Measurements from ENCODE around the gene PLCH2. TPM values are rescaled to one million over a fixed set of nuclear protein-coding genes. Genes with fewer than 3 reads are reported as not detected.

The PLCH2 gene
- total RNA-seq, 1 experiment from 2014 or later: 123 TPM

GRCh38 chr1:2445162-2445822 is 30.8 kb upstream of the PLCH2 start:
- TF ChIP-seq, protein P1, sequence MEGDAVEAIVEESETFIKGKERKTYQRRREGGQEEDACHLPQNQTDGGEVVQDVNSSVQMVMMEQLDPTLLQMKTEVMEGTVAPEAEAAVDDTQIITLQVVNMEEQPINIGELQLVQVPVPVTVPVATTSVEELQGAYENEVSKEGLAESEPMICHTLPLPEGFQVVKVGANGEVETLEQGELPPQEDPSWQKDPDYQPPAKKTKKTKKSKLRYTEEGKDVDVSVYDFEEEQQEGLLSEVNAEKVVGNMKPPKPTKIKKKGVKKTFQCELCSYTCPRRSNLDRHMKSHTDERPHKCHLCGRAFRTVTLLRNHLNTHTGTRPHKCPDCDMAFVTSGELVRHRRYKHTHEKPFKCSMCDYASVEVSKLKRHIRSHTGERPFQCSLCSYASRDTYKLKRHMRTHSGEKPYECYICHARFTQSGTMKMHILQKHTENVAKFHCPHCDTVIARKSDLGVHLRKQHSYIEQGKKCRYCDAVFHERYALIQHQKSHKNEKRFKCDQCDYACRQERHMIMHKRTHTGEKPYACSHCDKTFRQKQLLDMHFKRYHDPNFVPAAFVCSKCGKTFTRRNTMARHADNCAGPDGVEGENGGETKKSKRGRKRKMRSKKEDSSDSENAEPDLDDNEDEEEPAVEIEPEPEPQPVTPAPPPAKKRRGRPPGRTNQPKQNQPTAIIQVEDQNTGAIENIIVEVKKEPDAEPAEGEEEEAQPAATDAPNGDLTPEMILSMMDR (IDR thresholded peaks at IDR 0.05; ENCODE audit: unreplicated experiment): no peak
- Mint-ChIP-seq H3K4me1 (ENCODE audit: insufficient read depth, unreplicated experiment) (peaks cover 5% of the 10 kb centered on the region), H3K36me3 (ENCODE audit: insufficient read depth, unreplicated experiment) (no peaks in the 10 kb centered on the region), H3K4me3 (ENCODE audit: unreplicated experiment) (no peak overlapping the region), H3K27ac (ENCODE audit: low read depth, unreplicated experiment) (no peak overlapping the region), H3K27me3 (ENCODE audit: insufficient read depth, unreplicated experiment) (no peaks in the 10 kb centered on the region), H3K9me3 (ENCODE audit: unreplicated experiment) (no peaks in the 10 kb centered on the region)
- intact Hi-C loops (cut with micrococcal nuclease): no loop called here
- ChIA-PET POLR2A (no interaction called here), CTCF (interaction anchor here (0.9 kb wide), 1 partner anchor 101 kb away, joined by 3 read pairs; no protein-coding TSS in a partner anchor)
- no peak for DNase-seq (ENCODE audit: unreplicated experiment)
- BruUV-seq (replicated peaks): no TSS peak

- Mint-ChIP-seq H3K4me1 (ENCODE audit: insufficient read depth, unreplicated experiment) (peaks cover 5% of the 10 kb centered on the region), H3K4me3 (ENCODE audit: unreplicated experiment) (no peak overlapping the region), H3K36me3 (ENCODE audit: insufficient read depth, unreplicated experiment) (no peaks in the 10 kb centered on the region), H3K9me3 (ENCODE audit: unreplicated experiment) (no peaks in the 10 kb centered on the region), H3K27me3 (ENCODE audit: insufficient read depth, unreplicated experiment) (no peaks in the 10 kb centered on the region), H3K27ac (ENCODE audit: low read depth, unreplicated experiment) (no peak overlapping the region)
- BruUV-seq (replicated peaks): no TSS peak
- TF ChIP-seq, protein P1 (IDR thresholded peaks at IDR 0.05; ENCODE audit: unreplicated experiment): no peak
- intact Hi-C loops (cut with micrococcal nuclease): no loop called here
- no peak for DNase-seq (ENCODE audit: unreplicated experiment)
- ChIA-PET POLR2A (no interaction called here), CTCF (no interaction called here)
Observed at GRCh38 chr1:2445823-2446215, 30.3 kb upstream of the PLCH2 start.

DNA sequence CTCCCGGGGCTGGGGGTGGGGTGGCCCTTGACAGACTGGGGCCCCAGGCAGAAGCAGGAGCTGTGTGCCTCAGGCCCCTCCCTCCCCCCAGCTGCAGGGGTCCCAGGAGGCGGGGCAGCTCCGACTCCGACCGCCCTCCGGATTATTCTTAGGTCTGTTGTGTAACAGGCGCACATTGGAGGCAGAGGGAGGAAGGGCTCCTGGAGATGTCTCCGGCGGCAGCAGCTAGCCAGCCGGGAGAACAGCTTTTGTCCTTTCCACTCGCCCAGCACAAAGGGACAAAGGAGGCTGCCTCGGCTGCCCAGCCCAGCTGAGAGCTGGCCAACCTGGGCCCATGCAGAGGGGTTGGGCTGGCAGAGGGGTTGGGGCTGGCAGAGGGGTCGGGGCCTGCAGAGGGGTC is 29.7 kb upstream of the PLCH2 start:
- Mint-ChIP-seq H3K4me1 (ENCODE audit: insufficient read depth, unreplicated experiment) (peaks cover 5% of the 10 kb centered on the region), H3K27ac (ENCODE audit: low read depth, unreplicated experiment) (no peak overlapping the region), H3K27me3 (ENCODE audit: insufficient read depth, unreplicated experiment) (no peaks in the 10 kb centered on the region), H3K9me3 (ENCODE audit: unreplicated experiment) (no peaks in the 10 kb centered on the region), H3K4me3 (ENCODE audit: unreplicated experiment) (no peak overlapping the region), H3K36me3 (ENCODE audit: insufficient read depth, unreplicated experiment) (no peaks in the 10 kb centered on the region)
- TF ChIP-seq, protein P1 (IDR thresholded peaks at IDR 0.05; ENCODE audit: unreplicated experiment): no peak
- no peak for DNase-seq (ENCODE audit: unreplicated experiment)
- intact Hi-C loops (cut with micrococcal nuclease): no loop called here
- ChIA-PET CTCF (no interaction called here), POLR2A (no interaction called here)
- BruUV-seq (replicated peaks): no TSS peak

GRCh38 chr1:2446861-2447260 is 29.2 kb upstream of the PLCH2 start:
- peaks cover 5% of the 10 kb centered on the region for H3K4me1 Mint-ChIP-seq (ENCODE audit: insufficient read depth, unreplicated experiment)
- ChIA-PET CTCF (interaction anchor here (1.4 kb wide), 1 partner anchor 16 kb away, joined by 4 read pairs; no protein-coding TSS in a partner anchor), POLR2A (no interaction called here)
- BruUV-seq (replicated peaks): no TSS peak
- no peak overlapping the region for H3K4me3 Mint-ChIP-seq (ENCODE audit: unreplicated experiment)
- no peaks in the 10 kb centered on the region for H3K9me3 Mint-ChIP-seq (ENCODE audit: unreplicated experiment)
- no peak for DNase-seq (ENCODE audit: unreplicated experiment)
- no peaks in the 10 kb centered on the region for H3K27me3 Mint-ChIP-seq (ENCODE audit: insufficient read depth, unreplicated experiment)
- TF ChIP-seq, protein P1 (IDR thresholded peaks at IDR 0.05; ENCODE audit: unreplicated experiment): no peak
- intact Hi-C loops (cut with micrococcal nuclease): no loop called here
- no peak overlapping the region for H3K27ac Mint-ChIP-seq (ENCODE audit: low read depth, unreplicated experiment)
- H3K36me3 Mint-ChIP-seq (ENCODE audit: insufficient read depth, unreplicated experiment): no peaks in the 10 kb centered on the region

Measured in MCF 10A (cell line).